GM19238 (cell line): ENCODE measurements around the gene ATOH8.
A peak's percentile ranks its signal among the peaks of the same experiment; 100 is the strongest.
"Not testable (repeated sequence)": the region's sequence is repeated elsewhere in the genome, so short reads cannot be mapped to it uniquely, and the experiment has no call there.

ENCODE experiments used
- DNase-seq: peaks from one replicate; pipeline ENCODE4 v3.0.0; 2011; ENCODE audit warnings: low spot score; ENCODE audit not compliant: insufficient read length

ATOH8 gene, protein sequence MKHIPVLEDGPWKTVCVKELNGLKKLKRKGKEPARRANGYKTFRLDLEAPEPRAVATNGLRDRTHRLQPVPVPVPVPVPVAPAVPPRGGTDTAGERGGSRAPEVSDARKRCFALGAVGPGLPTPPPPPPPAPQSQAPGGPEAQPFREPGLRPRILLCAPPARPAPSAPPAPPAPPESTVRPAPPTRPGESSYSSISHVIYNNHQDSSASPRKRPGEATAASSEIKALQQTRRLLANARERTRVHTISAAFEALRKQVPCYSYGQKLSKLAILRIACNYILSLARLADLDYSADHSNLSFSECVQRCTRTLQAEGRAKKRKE

DNA sequence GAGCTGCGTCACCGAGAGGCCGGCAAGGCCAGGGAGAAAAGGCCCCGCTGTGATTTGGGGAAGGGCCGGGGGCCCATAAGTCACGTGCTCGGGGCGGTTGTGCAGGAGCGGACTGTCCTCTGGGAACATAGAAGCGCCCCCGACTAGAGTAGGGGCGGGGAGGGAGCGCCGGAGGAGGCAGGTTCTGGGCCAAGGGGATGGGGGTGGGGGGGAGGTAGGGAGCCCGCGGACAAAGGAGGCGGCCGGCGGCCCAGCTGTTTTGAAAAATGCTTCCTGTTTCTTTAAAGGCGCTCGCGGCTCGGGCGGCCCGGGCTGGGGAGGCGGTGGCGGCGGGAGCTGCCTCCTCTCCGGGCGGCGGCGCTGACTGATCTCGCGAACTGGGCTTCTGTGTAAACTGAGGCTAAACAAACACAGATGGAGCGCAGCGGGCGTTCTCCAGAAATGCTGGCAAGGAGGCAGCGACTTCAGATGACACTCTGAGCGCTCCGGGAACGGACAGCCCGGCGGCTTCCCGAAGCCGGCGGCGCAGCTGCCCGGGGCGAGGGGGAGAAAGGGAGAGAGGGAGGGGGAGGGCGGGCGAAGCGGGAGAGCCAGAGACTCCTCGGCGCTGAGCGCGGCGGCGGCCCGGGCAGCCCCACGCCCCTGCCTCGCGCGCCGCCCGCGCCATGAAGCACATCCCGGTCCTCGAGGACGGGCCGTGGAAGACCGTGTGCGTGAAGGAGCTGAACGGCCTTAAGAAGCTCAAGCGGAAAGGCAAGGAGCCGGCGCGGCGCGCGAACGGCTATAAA is at the start of gene ATOH8:
Gene ATOH8, plus strand, starts transcription at position 467 of the 788 bp plus-strand sequence. Its CDS starts 199 bp downstream, at position 666.
- DNase-seq = peak; percentile 35

DNA sequence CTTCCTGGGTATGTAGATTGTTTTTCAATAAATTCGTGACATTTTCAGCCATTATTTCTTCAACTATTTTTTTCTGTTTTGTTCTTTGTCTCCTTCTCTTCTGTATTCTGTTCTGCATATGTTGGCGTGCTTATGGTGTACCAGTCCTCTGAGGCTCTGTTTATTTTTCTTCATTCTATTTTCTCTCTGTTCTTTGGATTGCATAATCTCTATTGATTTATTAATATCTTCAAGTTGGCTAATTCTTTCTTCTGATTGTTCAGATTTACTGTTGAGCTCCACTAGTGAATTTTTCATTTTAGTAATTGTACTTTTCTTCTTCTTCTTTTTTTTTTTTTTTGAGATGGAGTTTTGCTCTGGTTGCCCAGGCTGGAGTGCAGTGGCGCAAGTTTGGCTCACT is 49.8 kb upstream of the ATOH8 start:
- no peak for DNase-seq

DNA sequence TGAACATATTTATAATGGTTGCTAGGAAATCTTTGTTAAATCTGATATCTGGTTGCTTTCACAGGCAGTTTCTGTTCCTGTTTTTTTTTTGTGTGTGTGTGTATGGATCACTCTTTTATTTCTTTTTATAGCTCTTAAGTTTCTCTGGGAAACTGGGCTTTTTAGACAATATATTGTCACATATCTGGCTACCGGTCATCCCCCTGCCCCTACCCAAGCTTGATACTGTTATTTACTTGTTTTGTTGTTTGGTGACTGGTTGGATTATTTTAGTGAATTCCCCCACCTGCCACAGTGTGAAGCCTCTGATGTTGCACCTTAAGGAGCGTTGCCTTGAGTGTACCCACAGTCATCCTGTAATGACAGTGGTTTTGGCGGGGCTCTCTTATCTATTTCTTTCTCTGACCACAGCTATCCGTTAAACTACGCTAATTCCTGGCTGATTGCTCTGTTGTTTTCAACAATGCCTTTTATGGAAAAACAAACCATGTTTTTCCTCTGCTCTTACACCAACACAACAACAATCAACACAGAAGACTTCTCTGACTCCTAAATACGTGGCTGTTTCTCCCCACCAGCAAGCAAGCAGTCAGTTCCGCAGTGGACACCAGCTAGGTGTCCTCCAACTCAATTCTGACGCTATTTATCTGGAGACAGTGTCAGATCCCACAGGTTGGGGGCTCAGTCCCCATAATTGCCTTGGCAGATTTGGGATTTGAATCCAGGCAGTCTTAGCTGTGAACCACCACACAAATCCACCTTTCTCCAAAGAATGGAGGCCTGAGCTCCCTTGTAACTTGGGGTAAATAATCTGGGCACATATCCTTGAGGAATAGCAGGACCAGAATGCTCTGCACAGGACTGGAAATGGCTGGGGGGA is 48.8 kb upstream of the ATOH8 start:
- no peak for DNase-seq

DNA sequence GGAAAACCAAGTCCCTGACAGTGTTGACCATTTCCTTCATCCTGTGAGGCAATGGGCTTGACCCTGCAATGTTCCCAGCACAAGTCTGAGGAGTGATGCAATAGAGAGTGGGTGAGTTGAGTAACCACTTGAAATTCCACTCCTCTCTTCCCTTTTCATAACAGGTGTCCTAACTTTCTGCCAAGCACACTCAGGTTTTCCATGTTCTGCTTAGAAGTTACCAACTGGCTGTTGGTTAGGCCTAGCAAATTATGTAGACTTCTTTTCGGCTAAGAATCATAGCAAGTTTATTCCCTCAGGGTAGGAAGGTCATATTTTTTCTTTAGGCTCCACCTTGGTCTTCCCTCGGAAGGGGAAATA is 48.1 kb upstream of the ATOH8 start:
- no peak for DNase-seq

DNA sequence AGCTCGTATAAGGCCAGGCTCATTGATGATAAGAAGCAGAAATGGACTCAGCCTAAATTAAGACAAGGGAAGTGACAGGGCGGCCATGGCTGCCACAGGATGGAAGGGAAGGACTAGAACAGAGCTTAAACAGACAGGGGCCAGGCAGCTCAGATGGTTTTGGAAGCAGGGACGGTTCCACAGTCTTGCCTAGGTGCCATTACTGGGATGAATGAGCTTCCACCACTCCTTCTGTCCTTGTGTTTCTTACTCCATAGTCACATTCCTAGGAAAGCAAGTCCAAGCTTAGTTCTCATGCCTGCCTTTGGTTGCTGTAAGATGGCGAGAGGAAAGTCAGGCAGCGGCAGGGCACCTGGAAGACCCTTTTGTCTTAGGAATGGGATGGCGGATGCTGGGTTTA is 47.7 kb upstream of the ATOH8 start:
- no peak for DNase-seq

DNA sequence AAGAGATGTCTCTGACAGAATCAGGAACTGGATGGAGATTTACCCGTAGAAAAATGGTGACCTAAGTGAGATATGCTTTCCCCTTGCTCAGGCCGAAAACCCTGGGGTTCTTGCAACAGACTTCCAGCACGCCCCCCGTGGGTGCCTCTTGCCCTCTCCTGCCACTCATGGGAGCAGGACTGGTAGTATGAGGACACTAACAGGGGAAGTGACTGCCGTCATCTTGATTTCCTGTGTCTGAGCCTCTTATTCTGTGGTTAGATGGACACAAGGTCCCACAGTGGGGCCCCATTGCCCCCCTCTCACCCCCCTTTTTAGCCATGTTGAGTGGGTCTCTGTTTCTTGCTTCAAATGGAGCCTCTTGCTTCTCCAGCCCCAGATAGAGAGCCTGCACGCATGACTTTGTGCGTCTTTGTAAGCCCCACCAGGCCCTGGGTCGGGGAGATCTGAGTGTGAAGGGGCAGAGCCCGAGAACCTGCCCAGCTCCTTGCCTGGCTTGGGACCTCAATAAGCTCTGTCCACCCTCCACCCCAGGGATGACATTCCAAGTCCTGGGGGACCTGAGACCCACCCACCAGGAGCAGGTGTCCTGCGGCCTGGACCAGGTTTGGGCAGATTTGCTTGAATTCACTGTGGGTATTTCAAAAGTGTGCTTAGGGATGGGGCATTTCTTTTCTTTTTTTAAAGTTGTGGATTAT is 47.0 kb upstream of the ATOH8 start:
- DNase-seq = no peak

DNA sequence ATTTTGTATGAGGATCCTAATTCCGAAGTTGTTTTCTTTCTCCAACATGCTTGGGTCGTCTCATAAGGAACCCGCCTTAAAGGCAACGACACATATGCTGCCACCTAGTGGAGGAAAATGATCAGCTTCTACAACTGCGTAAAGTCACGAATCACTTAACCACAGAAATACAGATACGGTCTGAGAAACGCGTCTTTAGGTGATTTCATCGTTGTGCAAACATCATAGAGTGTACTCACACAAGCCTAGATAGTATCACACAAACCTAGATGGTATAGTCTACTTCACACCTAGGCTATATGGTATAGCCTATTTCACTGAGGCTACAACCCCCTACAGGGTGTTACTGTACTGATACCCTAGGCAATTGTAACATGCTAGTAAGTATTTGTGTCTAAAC is 46.5 kb upstream of the ATOH8 start:
- DNase-seq = peak; percentile 47

DNA sequence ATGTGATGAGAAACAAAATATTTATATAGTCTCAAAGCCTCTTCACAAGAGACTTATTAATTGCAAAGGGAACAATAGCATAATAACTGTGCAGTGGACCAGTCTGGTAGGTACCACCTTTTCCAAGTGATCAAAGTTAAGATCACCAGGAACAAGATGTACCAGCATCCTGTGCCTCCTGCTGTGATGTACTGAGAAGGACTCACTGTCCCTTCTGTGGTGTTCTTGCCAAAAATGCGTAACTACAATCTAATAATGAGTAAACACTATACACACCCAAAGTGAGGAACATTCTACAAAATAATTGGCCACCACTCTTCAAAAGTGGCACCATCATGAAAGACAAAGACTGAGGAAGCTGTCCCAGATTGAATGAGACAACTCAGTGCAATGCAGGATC is 45.1 kb upstream of the ATOH8 start:
- DNase-seq = no peak

DNA sequence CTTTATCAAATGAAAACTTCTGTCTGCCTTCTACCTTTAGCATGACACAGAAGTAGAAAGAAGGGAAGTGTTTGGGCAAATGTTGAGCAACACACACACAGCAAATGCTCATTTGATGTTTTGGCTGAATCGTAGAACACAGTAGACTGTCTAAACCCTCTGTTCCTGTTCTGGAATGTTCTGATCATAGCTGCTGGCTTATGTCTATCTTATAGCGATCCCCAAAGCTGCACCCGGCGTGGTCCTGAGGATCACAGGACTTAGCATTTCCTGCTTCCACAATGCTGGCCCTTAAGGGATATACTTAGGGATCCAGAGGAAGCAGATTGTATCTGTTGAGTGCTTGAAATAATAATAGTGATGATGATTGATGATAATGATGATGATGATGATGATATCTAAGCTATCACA is 44.4 kb upstream of the ATOH8 start:
- DNase-seq = no peak

DNA sequence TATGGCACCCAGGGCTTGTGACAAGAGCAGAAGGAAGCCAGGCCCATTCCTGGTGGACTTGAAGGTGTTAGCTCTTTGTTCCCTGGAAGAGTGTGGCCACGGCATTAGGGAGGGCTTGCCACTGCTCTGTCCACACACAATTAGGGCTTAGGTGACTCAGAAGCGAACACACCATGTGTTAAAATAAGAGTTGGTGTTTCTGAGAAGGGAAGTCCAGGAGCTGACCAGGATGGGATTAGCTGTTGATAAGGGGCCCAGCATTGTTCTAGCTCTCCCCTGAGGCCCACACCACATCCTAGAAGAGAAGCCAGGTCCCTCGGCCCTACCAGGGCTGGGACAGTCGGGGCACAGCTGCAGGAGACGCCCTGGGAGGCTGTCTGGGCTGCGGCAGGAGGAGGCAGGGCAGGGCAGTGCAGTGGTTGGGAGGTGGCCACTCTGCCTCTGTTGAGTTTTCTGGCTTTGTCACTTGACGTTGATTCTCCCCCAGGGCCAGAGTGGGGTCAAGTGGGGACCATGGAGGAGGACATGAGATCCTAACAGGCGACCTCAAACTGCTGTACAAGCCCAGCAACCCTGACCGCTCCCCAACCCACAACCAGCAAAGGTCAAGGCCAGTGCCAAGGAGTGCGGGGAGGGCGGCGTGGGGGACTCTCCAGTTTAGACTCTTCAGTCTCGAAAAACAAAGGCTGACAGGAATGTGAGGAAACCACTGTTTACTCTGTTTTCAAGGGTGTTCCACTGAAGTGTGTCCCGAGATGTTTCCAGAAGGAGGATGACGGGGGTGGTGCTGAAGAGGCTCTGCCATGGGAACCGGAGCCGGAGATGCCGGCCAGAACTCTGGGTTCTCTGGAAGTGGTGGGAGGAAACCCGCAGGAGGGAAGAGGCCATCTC is 42.9 kb upstream of the ATOH8 start:
- DNase-seq = no peak

DNA sequence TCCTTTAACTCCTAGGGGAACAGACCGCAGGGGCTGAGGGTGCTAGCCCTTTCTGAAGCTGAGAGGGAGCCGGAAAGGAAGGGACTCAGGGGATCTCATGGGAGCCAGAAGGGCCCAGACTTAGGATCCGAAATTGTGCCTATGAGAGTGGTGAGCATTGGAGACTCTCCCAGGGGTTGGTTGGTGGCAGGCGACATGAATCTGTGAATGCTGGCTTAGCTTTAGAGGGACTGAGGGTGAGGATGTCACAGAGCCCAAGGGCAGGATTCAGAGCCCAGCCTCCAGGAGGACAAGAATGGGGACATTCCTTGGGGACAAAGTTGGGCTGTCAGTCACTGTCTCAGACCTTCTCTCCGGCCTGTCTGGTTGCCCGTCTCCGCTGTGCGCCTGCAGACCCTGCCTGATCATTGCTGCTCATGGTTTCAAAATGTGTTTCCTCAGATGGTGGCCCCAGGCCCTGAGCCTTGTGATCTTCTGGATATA is 42.2 kb upstream of the ATOH8 start:
- no peak for DNase-seq

DNA sequence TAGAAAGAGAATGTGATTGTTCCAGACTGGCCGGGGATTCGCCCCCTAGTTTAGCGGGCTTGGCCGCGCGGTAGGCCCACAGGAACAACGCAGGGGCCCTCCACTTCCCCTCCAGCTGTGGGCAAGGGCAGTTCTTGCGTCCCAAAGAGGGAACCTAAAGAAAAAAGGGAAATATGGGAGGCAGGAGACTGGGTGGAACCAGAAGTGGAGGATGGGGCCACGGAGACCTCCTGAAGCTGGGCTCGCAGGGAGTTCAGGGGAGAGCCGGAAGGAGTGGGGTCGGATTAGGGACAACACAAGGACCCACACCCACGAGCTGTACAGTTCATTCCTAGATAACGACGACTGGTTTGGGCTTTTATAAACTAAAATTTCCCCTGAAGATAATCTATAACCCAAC is 41.5 kb upstream of the ATOH8 start:
- DNase-seq = no peak

DNA sequence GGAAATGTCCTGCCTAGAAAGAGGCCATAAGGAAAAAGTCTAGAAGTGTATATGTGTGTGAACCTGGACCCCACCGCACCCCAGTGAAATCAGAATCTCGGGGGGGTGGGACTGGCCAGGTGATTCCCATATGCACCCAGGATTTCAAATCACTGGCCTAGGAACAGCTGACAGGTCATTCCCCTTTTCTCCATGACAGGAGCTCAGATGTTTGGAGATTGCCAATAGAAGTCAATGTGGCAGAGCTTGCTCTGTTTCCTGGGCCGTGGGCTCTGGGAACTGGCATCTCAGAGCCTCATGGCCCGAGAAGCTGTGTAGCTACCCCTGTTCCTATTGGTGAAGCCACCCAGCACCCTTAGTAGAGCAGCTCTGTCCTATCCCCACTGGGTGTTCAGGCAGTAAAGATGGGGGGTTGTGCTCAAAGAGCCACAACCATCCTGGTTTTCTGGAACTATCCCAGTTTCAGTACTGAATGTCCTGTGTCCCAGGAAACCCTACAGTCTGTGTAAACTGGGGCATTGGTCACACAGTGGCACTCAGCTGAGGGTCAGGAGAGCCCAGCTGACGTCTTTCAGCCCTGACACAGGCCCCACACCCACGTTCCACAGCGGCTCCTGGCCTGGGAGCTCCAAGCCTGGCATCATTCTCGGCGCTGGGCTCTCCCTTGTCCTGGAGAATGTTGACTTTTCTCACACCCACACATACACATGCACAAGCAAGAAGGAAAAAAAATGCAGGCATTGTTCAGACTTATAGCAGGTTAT is 40.8 kb upstream of the ATOH8 start:
- DNase-seq = no peak

DNA sequence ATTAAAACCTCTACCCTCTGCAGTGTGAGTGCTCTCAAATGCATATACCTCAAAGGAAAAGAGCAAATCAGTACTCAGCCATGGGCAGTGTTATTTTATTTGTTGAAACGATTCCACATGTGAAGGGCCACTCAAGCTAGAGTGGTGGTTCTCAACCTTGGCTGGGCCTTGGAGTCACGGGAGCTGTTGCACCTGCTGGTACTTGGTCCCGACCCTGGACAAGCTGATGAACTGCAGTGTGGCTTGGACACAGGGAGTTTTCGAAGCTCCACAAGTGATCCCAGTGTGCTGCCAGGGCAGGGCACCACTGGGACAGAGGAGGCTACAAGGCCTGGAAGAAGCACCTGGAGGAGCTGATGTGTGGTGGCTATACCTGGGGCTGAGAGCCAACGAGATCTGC is 40.0 kb upstream of the ATOH8 start:
- DNase-seq = no peak

DNA sequence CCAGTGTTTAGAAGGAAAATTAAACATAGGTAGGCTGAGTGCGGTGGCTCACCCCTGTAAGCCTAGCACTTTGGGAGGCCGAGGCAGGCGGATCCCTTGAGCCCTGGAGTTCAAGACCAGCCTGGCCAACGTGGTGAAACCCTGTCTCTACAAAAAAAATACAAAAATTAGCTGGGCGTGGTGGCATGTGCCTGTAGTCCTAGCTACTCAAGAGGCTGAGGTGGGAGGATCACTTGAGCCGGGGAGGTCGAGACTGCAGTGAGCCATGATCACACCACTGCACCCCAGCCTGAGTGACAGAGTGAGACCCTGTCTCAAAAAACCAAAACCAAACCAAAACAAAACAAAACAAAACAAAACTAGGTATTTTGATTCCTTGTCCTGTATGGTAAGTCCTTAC is 39.4 kb upstream of the ATOH8 start:
- DNase-seq = not testable (repeated sequence)

DNA sequence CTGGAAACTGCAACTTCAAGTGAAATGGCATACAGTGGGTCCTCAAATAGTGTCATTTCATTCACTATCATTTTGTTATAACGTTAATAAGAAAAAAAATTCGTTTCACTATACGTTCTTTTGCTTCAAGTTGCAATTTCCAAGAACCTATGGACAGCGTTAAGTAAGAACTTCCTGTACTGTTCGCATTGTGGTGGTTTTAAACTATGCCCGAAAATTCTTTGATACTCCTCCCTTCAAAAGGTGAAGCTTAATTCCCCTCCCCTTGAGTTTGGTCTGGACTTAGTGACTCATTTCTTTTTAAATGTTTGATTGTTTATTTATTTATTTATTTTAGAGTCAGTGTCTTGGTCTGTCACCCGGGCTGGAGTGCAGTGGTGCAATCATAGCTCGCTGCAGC is 39.0 kb upstream of the ATOH8 start:
- no peak for DNase-seq

DNA sequence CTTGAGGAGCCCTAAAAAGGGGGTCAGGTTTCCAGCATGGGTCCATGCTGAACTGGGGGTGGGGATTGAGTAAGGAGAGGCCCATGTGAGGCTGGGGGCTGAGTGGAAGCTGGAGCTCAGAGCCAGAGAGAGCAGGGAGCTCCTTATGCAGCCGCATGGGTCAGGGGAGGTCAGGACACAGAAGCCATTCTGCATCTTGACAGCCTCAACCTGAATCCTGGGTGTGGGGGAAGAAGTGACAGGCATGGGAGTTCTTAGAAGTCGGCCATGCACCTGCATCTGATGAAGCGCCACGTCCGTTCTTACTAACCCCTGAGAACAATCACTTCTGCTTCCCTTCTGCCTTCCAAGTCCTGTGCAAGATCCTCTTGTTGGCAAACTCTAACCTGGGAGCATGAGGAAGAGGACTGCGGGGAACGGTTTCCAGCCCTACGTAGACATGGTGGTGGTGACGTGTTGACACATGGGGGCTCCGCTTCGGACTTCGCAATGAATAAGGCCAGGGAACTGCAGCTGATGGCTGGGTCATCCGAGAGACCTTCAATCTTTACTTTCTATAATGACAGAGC is 37.4 kb upstream of the ATOH8 start:
- no peak for DNase-seq

DNA sequence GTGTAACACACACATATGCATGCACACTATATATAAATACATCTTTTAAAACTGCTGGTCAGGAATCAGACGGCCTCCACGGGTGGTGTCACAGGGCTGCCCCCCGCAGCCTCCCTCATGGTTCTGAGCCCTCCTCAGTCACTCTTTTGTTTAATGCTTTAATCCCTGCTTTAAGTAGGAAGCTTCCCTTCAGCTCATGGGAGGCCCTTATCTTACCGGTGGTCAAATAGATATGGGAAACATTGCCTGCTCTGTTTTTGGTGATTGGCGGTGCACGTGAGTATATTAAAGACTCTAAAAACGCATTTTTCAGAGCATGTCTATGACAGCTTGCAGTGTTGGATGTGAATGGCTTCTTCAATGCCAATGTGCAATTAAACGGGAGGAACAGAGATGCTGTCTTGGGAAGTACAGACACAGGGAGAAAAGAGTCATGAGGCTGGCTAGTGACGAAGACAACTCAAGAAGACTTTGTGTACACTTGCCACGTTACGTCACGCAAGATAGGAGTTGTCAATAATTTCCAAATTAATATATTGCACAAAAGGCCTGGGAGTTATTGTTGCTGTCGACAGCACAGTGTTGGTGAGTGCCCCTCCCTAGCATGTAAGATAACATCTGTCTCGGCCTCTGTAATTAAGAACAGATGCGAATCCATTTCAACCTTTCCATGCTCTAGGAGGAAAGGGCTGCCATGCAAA is 36.3 kb upstream of the ATOH8 start:
- no peak for DNase-seq

DNA sequence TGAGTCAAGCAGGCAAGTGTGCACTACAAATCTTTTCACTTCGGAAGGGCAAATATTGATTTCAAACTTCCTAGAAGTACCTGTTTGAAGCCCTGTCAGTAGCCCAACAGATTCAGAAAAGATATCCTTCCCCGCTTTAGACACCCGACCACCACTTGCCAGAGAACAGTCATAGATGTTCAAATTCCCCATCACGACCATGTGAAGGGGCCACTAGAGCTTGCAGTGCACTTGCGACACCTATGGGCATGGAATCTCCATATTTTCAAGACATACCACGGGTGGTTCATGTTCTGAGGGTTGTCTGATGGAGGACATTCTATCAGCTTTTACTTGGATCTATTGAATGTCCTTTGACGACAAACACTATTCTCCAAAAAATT is 35.8 kb upstream of the ATOH8 start:
- DNase-seq = no peak
